ENCODE measurements around the gene STARD5.

Gene STARD5

DNA sequence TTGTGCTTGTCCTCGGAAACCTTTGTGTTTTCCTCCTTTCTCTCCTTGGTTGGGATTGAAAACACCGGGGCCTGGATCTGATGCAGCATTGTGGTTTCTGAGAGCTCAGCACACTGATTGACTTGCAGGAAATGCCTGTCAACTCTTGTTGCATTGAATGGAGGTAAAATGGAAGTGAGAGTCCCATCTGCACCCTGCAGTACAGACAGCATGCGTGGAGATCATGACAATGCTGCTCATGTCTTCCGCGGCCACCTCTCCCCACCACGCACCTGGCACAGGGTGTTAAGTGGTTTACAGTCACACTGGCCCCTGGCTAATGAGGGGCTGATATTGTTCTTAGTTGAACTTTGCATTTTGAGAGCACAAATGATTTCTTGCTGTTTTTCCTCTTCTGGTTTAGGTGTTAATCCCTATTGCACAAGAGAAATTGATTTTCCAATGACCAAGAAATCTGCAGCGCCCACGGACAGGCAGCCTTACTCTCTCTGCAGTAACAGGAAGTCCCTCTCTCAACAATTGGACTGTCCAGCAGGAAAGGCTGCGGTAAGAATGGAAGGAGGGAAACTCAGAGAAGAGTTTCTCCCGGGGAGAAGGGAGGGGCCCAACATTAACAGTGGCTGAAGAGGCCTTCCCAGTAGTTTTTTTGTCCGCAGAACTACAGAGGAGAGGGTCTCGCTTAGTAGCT, 58.5 kb downstream of the STARD5 start:
- H3K4me3 ChIP-seq (ENCODE audit: low read depth, low read length) = peak overlapping the region; percentile 38; the same call in 1 of the 2 replicates
- no peak for DNase-seq (ENCODE audit: low read depth)
- TF ChIP-seq, protein P1, sequence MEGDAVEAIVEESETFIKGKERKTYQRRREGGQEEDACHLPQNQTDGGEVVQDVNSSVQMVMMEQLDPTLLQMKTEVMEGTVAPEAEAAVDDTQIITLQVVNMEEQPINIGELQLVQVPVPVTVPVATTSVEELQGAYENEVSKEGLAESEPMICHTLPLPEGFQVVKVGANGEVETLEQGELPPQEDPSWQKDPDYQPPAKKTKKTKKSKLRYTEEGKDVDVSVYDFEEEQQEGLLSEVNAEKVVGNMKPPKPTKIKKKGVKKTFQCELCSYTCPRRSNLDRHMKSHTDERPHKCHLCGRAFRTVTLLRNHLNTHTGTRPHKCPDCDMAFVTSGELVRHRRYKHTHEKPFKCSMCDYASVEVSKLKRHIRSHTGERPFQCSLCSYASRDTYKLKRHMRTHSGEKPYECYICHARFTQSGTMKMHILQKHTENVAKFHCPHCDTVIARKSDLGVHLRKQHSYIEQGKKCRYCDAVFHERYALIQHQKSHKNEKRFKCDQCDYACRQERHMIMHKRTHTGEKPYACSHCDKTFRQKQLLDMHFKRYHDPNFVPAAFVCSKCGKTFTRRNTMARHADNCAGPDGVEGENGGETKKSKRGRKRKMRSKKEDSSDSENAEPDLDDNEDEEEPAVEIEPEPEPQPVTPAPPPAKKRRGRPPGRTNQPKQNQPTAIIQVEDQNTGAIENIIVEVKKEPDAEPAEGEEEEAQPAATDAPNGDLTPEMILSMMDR (IDR thresholded peaks at IDR 0.05; ENCODE audit: control insufficient read depth, extremely low read depth, insufficient read depth) = no peak

DNA sequence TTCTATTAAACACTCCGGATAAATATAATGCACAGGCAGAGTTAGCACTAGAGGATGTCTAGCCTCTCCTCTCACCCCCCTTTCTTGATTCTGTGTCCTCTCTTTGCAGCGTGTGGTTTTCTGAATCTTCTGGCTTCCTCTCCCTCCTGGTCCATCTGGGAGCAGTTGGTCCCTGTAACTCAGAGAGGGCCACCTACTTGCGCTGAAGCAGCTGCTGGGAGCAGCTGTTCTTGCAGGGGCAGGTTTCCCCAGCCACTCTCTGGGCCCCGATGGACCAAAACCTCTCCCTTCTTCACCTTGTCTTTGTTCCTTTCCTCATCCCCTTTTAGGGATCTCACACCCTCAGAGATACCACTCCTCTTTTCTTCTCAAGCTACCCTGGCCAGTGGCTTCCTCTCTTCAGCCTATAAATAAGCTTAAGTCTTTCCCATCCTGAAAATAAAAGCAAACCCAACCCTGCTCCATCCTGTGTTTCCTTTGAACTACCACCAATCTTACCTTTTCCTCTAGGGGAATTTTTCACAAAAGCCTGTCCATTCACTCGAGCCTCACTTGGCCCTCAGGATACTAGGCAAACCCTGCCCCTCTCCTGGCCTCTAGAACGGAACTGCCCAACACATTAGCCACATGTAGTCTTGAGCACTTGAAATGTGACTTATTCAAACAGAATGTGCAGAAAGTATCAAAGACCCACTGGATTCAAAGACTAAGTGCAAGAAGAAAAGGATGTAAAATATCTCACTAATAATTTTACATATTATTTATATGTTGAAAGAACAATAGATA, 59.7 kb downstream of the STARD5 start:
- TF ChIP-seq, protein P1 (IDR thresholded peaks at IDR 0.05; ENCODE audit: control insufficient read depth, extremely low read depth, insufficient read depth) = no peak
- no peak for DNase-seq (ENCODE audit: low read depth)
- H3K4me3 ChIP-seq (ENCODE audit: low read depth, low read length) = no peak overlapping the region

DNA sequence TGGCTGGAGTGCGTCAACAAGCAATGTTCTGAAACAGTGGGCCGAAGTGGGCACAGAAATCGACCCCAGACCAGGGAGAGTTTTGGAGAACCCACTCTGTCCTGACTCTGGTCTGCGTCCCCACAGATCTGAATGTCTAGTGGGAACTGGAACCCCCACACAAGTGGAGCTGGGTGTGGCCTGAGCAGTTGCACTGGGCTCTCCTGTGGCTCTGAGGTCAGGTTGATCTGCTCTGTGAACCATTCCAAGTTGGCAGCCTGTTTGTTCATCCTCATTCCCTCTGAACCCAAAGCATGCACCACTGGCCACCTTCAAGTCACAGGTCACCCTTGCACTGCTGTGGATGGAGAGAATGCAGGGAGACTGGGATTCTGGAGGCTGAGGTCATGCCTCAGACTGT, 60.5 kb downstream of the STARD5 start:
- DNase-seq (ENCODE audit: low read depth) = no peak
- TF ChIP-seq, protein P1 (IDR thresholded peaks at IDR 0.05; ENCODE audit: control insufficient read depth, extremely low read depth, insufficient read depth) = no peak
- H3K4me3 ChIP-seq (ENCODE audit: low read depth, low read length) = no peak overlapping the region

DNA sequence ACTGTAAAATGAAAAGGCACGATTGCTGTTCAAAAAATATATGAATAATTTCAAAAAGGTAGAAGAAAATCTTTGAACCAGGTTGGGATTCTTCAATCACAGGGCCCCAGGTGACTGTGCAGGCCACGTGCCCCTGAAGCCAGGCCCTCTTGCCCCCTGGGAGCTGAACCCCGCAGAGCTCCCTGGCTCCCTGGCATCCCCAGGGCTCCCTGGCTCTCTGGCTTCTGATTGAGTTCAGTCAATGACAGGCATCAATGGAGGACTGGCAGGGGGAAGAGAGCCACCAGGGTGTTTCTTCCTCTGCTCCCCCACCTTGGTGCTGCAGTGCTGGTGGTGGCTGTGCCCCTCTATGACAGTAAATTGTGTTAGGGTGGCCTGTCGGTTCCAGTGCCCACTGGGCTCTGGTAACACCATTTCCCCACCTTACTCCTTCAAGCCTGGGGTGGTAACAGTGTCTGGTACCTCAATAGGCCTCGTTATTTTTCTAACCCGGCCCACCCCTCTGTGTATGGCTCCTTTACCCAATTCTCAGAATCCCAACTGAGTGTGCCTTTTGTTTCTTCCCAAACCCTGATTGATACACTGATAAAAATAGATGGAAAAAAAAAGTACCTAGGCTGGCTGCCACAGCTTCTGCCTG, 62.6 kb downstream of the STARD5 start:
- no peak overlapping the region for H3K4me3 ChIP-seq (ENCODE audit: low read depth, low read length)
- no peak for DNase-seq (ENCODE audit: low read depth)
- TF ChIP-seq, protein P1 (IDR thresholded peaks at IDR 0.05; ENCODE audit: control insufficient read depth, extremely low read depth, insufficient read depth) = no peak

DNA sequence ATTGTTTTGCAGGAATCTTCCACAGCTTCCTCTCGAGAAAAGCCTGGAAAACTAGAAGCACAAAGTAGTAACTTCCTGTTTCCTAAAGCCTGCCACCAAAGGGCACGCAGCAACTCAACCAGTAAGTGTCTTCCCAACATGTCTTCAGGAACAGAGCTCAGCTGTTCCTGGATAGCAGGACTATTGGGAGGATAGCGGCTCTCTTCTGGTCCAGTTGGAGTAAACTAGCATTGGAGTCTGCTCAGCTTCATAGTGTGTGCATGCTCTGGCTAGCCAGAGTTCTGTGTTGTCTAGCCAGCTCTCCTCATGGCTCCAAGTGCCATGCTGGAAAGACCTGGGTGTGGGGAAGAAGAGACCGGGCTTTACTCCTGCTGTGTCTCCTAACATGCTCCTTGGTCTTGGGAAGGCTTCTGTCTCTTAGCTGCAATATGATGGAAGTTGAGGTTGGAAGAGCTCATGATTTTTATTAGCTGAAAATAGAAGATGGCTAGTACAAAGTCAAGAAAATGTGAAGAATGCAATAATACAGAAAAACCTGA, 64.1 kb downstream of the STARD5 start:
- no peak overlapping the region for H3K4me3 ChIP-seq (ENCODE audit: low read depth, low read length)
- no peak for DNase-seq (ENCODE audit: low read depth)
- TF ChIP-seq, protein P1 (IDR thresholded peaks at IDR 0.05; ENCODE audit: control insufficient read depth, extremely low read depth, insufficient read depth) = no peak
